A673 (cell line): ENCODE data around the gene CFAP58. TPM values are rescaled to one million over a fixed set of nuclear protein-coding genes. Genes with fewer than 3 reads are reported as not detected.

ENCODE experiments used
- BruUV-seq: library from RNA; stranded (reverse); fragments of 400-500 nt; replicated peaks from 2 replicates; lab custom pipeline; 2021; lab: Mats Ljungman, UMichigan
- CTCF ChIA-PET: fragments of 300-600 bp; sonication (Branson Sonifier 250); formaldehyde crosslinking; loops from one replicate; lab custom pipeline; 2022; ENCODE audit warnings: antibody characterized with exemption; lab: Charles Lee
- POLR2A ChIA-PET: fragments of 300-600 bp; sonication (Branson Sonifier 250); formaldehyde crosslinking; loops from one replicate; lab custom pipeline; 2022; ENCODE audit warnings: antibody characterized with exemption; ENCODE audit not compliant: low non-redundant PET; lab: Charles Lee
- DNase-seq: peaks from one replicate; pipeline ENCODE4 v3.0.0-alpha.2; 2015; ENCODE audit warnings: low spot score
- H3K27ac ChIP-seq: fragments of 200-600 bp; sonication (generic); 2 replicates; pipeline ENCODE4 v1.5.1; 2016; ENCODE audit warnings: mixed run types, low read depth, mild to moderate bottlenecking, mixed read lengths, antibody characterized with exemption, low read length; ENCODE audit not compliant: poor library complexity, severe bottlenecking
- H3K27me3 ChIP-seq: fragments of 200-600 bp; sonication (generic); replicated peaks from 2 replicates; pipeline ENCODE4 v1.6.1; 2017; ENCODE audit warnings: mixed run types, low read depth, mild to moderate bottlenecking, mixed read lengths, antibody characterized with exemption, low read length; ENCODE audit not compliant: insufficient read depth, poor library complexity
- H3K36me3 ChIP-seq: fragments of 200-600 bp; sonication (generic); 2 replicates; pipeline ENCODE4 v1.6.1; 2016; ENCODE audit warnings: mixed run types, mild to moderate bottlenecking, mixed read lengths, antibody characterized with exemption, low read length; ENCODE audit not compliant: insufficient read depth, poor library complexity, severe bottlenecking
- H3K4me1 ChIP-seq: fragments of 200-600 bp; sonication (generic); 2 replicates; pipeline ENCODE4 v1.6.1; 2017; ENCODE audit warnings: mixed run types, mild to moderate bottlenecking, mixed read lengths, antibody characterized with exemption, low read length; ENCODE audit not compliant: insufficient read depth, poor library complexity, severe bottlenecking
- H3K4me3 ChIP-seq: fragments of 200-600 bp; sonication (generic); 2 replicates; pipeline ENCODE4 v1.5.1; 2016; ENCODE audit warnings: low read depth, mixed run types, mild to moderate bottlenecking, mixed read lengths, low read length; ENCODE audit not compliant: poor library complexity, severe bottlenecking
- H3K9me3 ChIP-seq: fragments of 200-600 bp; sonication (generic); 2 replicates; pipeline ENCODE4 v1.6.1; 2016; ENCODE audit warnings: mixed run types, low read depth, mild to moderate bottlenecking, mixed read lengths, antibody characterized with exemption, low read length; ENCODE audit not compliant: poor library complexity, severe bottlenecking
- EZH2 ChIP-seq: fragments of 200-600 bp; sonication (generic); IDR thresholded peaks from 2 replicates; pipeline ENCODE4 v1.6.1; 2017; ENCODE audit warnings: borderline replicate concordance, low read depth, mild to moderate bottlenecking, mixed read lengths, antibody characterized with exemption, low read length; ENCODE audit not compliant: poor library complexity, severe bottlenecking
- intact Hi-C: fragments of 100-400 bp; cut with micrococcal nuclease; formaldehyde crosslinking; loops from one replicate; pipeline ENCODE4 v1.10.0; 2022; ENCODE audit not compliant: unreplicated experiment
- total RNA-seq: library from RNA; stranded (reverse); gene quantifications from 2 replicates; pipeline ENCODE4 v1.2.3, GENCODE V29; 2021
- TF ChIP-seq, protein P1 (sequence below): fragments of 300-800, 200-600 bp; sonication (generic); conservative IDR thresholded peaks from 2 replicates; pipeline ENCODE4 v1.5.1; 2017; ENCODE audit warnings: low read depth, mild to moderate bottlenecking, antibody characterized with exemption, low read length, moderate library complexity, mixed read lengths

The CFAP58 gene
- total RNA-seq, 1 experiment from 2014 or later = 0.17 TPM

DNA sequence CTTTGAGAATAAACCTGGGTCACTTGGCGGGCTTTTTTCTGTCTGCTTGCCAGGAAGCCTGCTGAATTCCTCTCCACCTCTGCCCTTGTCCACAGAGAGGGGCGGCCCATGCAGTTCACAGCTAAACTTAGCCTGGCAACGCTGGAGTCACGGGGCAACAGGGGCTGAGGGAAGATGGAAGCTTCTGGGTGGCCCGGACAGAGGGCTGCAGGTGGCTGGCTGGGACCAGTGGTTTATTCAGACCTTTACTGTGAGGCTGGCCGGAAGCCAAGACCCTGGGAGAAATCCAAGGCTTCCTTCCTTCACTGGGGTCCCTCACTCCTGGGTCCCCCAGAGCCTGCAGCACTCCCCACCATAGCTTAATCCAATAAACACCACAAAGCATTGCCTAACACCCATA lies 32.4 kb upstream of the CFAP58 start:
- no TSS peak for BruUV-seq
- TF ChIP-seq EZH2 = no peak
- TF ChIP-seq, protein P1, sequence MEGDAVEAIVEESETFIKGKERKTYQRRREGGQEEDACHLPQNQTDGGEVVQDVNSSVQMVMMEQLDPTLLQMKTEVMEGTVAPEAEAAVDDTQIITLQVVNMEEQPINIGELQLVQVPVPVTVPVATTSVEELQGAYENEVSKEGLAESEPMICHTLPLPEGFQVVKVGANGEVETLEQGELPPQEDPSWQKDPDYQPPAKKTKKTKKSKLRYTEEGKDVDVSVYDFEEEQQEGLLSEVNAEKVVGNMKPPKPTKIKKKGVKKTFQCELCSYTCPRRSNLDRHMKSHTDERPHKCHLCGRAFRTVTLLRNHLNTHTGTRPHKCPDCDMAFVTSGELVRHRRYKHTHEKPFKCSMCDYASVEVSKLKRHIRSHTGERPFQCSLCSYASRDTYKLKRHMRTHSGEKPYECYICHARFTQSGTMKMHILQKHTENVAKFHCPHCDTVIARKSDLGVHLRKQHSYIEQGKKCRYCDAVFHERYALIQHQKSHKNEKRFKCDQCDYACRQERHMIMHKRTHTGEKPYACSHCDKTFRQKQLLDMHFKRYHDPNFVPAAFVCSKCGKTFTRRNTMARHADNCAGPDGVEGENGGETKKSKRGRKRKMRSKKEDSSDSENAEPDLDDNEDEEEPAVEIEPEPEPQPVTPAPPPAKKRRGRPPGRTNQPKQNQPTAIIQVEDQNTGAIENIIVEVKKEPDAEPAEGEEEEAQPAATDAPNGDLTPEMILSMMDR = no peak
- no peaks in the 10 kb centered on the region for H3K27me3 ChIP-seq
- H3K4me1 ChIP-seq = peaks cover 51% of the 10 kb centered on the region
- intact Hi-C loops = no loop called here
- H3K9me3 ChIP-seq = no peaks in the 10 kb centered on the region
- no peaks in the 10 kb centered on the region for H3K36me3 ChIP-seq
- no peak overlapping the region for H3K27ac ChIP-seq
- H3K4me3 ChIP-seq = no peak overlapping the region
- no peak for DNase-seq
- CTCF ChIA-PET = no interaction called here
- POLR2A ChIA-PET = no interaction called here

DNA sequence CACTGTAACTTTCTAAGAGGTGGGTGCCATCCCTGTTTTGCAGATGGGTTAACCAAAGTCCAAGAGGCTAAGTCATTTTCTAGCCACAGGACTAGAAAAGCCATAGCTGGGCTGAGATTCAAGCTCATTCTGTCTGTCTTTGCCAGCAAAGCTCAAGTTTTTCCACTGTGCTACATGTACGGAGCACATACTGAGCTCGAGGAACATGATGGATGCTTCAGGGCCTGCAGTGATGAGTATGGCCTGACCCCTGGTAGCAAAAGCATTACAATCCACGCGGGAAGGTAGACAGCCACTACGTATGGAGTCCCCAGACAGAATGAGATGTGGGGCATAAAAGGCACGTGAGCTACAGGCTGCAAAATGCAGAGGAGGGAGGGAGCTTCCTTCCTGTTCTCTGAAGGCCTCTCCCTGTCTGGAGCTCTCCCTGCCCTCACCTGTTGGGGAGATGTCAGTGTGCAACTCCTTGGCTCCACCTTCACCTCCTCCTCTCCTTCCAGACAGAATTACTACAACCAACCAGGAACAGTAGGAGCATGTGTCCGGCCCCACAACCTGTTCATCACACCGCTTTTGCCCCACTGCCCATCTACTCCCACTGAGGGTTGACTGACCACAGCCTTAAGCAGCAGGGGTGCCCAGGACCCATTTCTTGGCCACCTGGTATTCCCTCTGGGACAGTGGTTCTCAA lies 31.8 kb upstream of the CFAP58 start:
- no peaks in the 10 kb centered on the region for H3K36me3 ChIP-seq
- intact Hi-C loops = no loop called here
- peaks cover 52% of the 10 kb centered on the region for H3K4me1 ChIP-seq
- POLR2A ChIA-PET = interaction anchor here (0.7 kb wide), 1 partner anchor 284 kb away, joined by 7 read pairs; no protein-coding TSS in a partner anchor
- CTCF ChIA-PET = no interaction called here
- DNase-seq = no peak
- no peak overlapping the region for H3K4me3 ChIP-seq
- H3K9me3 ChIP-seq = no peaks in the 10 kb centered on the region
- H3K27ac ChIP-seq = no peak overlapping the region
- no TSS peak for BruUV-seq
- TF ChIP-seq, protein P1 = no peak
- TF ChIP-seq EZH2 = no peak
- no peaks in the 10 kb centered on the region for H3K27me3 ChIP-seq

DNA sequence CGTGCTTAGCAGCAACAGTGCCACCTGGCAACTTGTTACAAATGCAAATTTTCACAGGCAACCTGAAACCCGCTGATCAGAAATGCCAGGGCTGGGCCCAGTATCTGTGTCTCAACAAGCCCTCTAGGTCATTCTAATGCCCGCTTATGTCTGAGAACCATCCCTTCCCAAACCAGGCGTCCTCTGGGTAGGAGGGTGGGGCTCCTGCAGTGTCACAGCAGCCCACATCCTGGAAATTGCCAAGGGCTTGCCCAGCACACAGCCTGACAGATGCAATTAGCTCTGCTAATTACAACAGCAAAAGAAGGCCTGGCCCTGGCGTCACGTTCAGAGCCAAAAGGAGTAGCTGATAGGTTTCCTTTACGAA lies 31.2 kb upstream of the CFAP58 start:
- intact Hi-C loops = no loop called here
- no peak for TF ChIP-seq EZH2
- TF ChIP-seq, protein P1 = no peak
- no TSS peak for BruUV-seq
- Histone ChIP-seq H3K27me3 (no peaks in the 10 kb centered on the region), H3K27ac (peak overlapping the region; percentile 48), H3K9me3 (no peaks in the 10 kb centered on the region), H3K4me1 (peaks cover 52% of the 10 kb centered on the region), H3K36me3 (no peaks in the 10 kb centered on the region), H3K4me3 (no peak overlapping the region)
- DNase-seq = no peak
- ChIA-PET POLR2A (no interaction called here), CTCF (no interaction called here)
